Peyer's patch (tissue), 4 donors: ENCODE measurements around the gene GBE1.

ENCODE experiments used
- CTCF ChIP-seq, 6 experiments: fragments of 450-650 bp in 4 of 6; fragments of 200-600 bp in 2 of 6; sonication (generic) in 1 of 6; IDR thresholded peaks; one replicate each; pipeline ENCODE4 v1.5.1; 2017 to 2019; ENCODE audit warnings: antibody characterized with exemption in 6 of 6, mild to moderate bottlenecking in 3 of 6, moderate library complexity in 1 of 6
- POLR2A ChIP-seq, 2 donors: fragments of 450-650 bp; IDR thresholded peaks; one replicate each; pipeline ENCODE4 v1.5.1; 2017; ENCODE audit warnings: antibody characterized with exemption in 2 of 2, mild to moderate bottlenecking in 2 of 2, moderate library complexity in 2 of 2

- TF ChIP-seq POLR2A (IDR thresholded peaks at IDR 0.05) (no peak), CTCF (IDR thresholded peaks at IDR 0.05) (no peak)
Observed at GRCh38 chr3:81592101-81592500, 169.3 kb downstream of the GBE1 start.
